SK-N-SH treated with all-trans-retinoic acid at 6 μM for 48 hours (cell line): Measurements from ENCODE around the gene ZNF773.
A peak's percentile ranks its signal among the peaks of the same experiment; 100 is the strongest.

Experiments used
- ATAC-seq: fragments of 200-7000 bp; cut with Tn5 transposase; 3 replicates; pipeline ENCODE4 v1.9.1; 2020; ENCODE audit warnings: mild to moderate bottlenecking, moderate library complexity
- ARNTL ChIP-seq: fragments of 450-650 bp; formaldehyde crosslinking; IDR thresholded peaks from 2 replicates; pipeline ENCODE4 v1.5.0; 2020; ENCODE audit warnings: low read depth, mild to moderate bottlenecking, moderate library complexity, borderline replicate concordance
- CSDC2 ChIP-seq: fragments of 250-450 bp; sonication (Bioruptor Pico); IDR thresholded peaks from 2 replicates; pipeline ENCODE4 v1.5.0; 2020; ENCODE audit warnings: mild to moderate bottlenecking, moderate library complexity
- CSRNP3 ChIP-seq: fragments of 250-450 bp; sonication (Bioruptor Pico); IDR thresholded peaks from 2 replicates; pipeline ENCODE4 v1.5.1; 2021; ENCODE audit warnings: mild to moderate bottlenecking, moderate library complexity
- ESRRG ChIP-seq: fragments of 250-450 bp; sonication (Bioruptor Pico); IDR thresholded peaks from 2 replicates; pipeline ENCODE4 v1.6.1; 2021; ENCODE audit warnings: mild to moderate bottlenecking
- GLIS3 ChIP-seq: fragments of 250-450 bp; sonication (Bioruptor Pico); IDR thresholded peaks from 2 replicates; pipeline ENCODE4 v1.5.0; 2020; ENCODE audit warnings: mild to moderate bottlenecking, moderate library complexity
- OSR1 ChIP-seq: fragments of 250-450 bp; sonication (Bioruptor Pico); IDR thresholded peaks from 2 replicates; pipeline ENCODE4 v1.8.0; 2022; ENCODE audit warnings: moderate library complexity, mild to moderate bottlenecking, inconsistent platforms
- PATZ1 ChIP-seq: fragments of 250-450 bp; sonication (Bioruptor Pico); IDR thresholded peaks from 2 replicates; pipeline ENCODE4 v1.8.0; 2020; ENCODE audit warnings: mild to moderate bottlenecking, moderate library complexity, borderline replicate concordance
- POU6F1 ChIP-seq: fragments of 250-450 bp; sonication (Bioruptor Pico); IDR thresholded peaks from 2 replicates; pipeline ENCODE4 v1.8.0; 2021; ENCODE audit warnings: low read depth, mild to moderate bottlenecking, moderate library complexity, borderline replicate concordance
- PPARA ChIP-seq: fragments of 250-450 bp; sonication (Bioruptor Pico); IDR thresholded peaks from 2 replicates; pipeline ENCODE4 v1.5.0; 2020; ENCODE audit warnings: mild to moderate bottlenecking, borderline replicate concordance
- RARB ChIP-seq: fragments of 250-450 bp; sonication (Bioruptor Pico); IDR thresholded peaks from 2 replicates; pipeline ENCODE4 v1.8.0; 2021; ENCODE audit warnings: mild to moderate bottlenecking, moderate library complexity
- TOX ChIP-seq: fragments of 250-450 bp; sonication (Bioruptor Pico); IDR thresholded peaks from 2 replicates; pipeline ENCODE4 v1.8.0; 2021; ENCODE audit warnings: mild to moderate bottlenecking, moderate library complexity, borderline replicate concordance
- TSHZ2 ChIP-seq: fragments of 250-450 bp; sonication (Bioruptor Pico); IDR thresholded peaks from 2 replicates; pipeline ENCODE4 v1.5.0; 2020; ENCODE audit warnings: mild to moderate bottlenecking, moderate library complexity
- ZC3H10 ChIP-seq: fragments of 250-450 bp; sonication (Bioruptor Pico); IDR thresholded peaks from 2 replicates; pipeline ENCODE4 v1.5.1; 2021; ENCODE audit warnings: mild to moderate bottlenecking, moderate library complexity
- ZFP3 ChIP-seq: fragments of 250-450 bp; sonication (Bioruptor Pico); IDR thresholded peaks from 2 replicates; pipeline ENCODE4 v1.5.0; 2020; ENCODE audit warnings: mild to moderate bottlenecking, moderate library complexity
- ZFP30 ChIP-seq: fragments of 450-650 bp; formaldehyde crosslinking; IDR thresholded peaks from 2 replicates; pipeline ENCODE4 v1.5.0; 2022; ENCODE audit warnings: mild to moderate bottlenecking, moderate library complexity
- ZNF565 ChIP-seq: fragments of 450-650 bp; formaldehyde crosslinking; conservative IDR thresholded peaks from 2 replicates; pipeline ENCODE4 v1.5.0; 2020; ENCODE audit warnings: low read depth, mild to moderate bottlenecking, moderate library complexity
- ZNF70 ChIP-seq: fragments of 450-650 bp; formaldehyde crosslinking; IDR thresholded peaks from 2 replicates; pipeline ENCODE4 v1.5.0; 2020; ENCODE audit warnings: mild to moderate bottlenecking, moderate library complexity
- ZNF8 ChIP-seq: fragments of 450-650 bp; formaldehyde crosslinking; IDR thresholded peaks from 2 replicates; pipeline ENCODE4 v1.5.0; 2020; ENCODE audit warnings: mild to moderate bottlenecking, moderate library complexity

The ZNF773 gene

GRCh38 chr19:57499680-57500395 is at the start of gene ZNF773:
Gene ZNF773 (plus strand): TSS chr19:57499938. CDS start chr19:57500081, 143 bp downstream.
- peak; percentile 100 for ATAC-seq

- no peak for ATAC-seq
- TF ChIP-seq ZNF70 (CRISPR knock-in tag), result no peak
Measured at GRCh38 chr19:57452307-57452706, 47.4 kb upstream of the ZNF773 start.

- TF ChIP-seq PPARA (no peak), ZC3H10 (no peak), PATZ1 (CRISPR knock-in tag) (no peak), CSDC2 (CRISPR knock-in tag) (no peak), GLIS3 (no peak), ESRRG (CRISPR knock-in tag) (no peak), ZFP3 (CRISPR knock-in tag) (no peak), ZNF8 (no peak), OSR1 (CRISPR knock-in tag) (no peak), CSRNP3 (no peak), TSHZ2 (no peak), POU6F1 (CRISPR knock-in tag) (no peak)
- ATAC-seq, result peak; percentile 67
Measured at GRCh38 chr19:57465680-57466381, 33.9 kb upstream of the ZNF773 start.

- TF ChIP-seq TSHZ2 (no peak), OSR1 (CRISPR knock-in tag) (no peak), ARNTL (CRISPR knock-in tag) (no peak)
- ATAC-seq, result no peak
Measured at GRCh38 chr19:57466489-57466888, 33.2 kb upstream of the ZNF773 start.

GRCh38 chr19:57473646-57474045 is 26.1 kb upstream of the ZNF773 start:
- ATAC-seq, result no peak
- TF ChIP-seq ESRRG (CRISPR knock-in tag) (no peak), PPARA (no peak), ARNTL (CRISPR knock-in tag) (no peak), RARB (CRISPR knock-in tag) (no peak), CSRNP3 (no peak), ZNF8 (no peak), TOX (no peak), ZNF565 (CRISPR knock-in tag) (no peak), ZFP30 (CRISPR knock-in tag) (no peak)
